ENCODE measurements around the gene LIF. TPM values are rescaled to one million over a fixed set of nuclear protein-coding genes. Genes with fewer than 3 reads are reported as not detected.

The LIF gene
- total and polyA plus RNA-seq, 4 donors, result 0.08 to 0.10 (median 0.09) TPM; not detected in 1

- H3K9me3 ChIP-seq (ENCODE audit: control insufficient read depth in 4 of 4, low read length in 3 of 4), result no peaks in the 10 kb centered on the region
- H3K4me3 ChIP-seq (ENCODE audit: low read depth in 1 of 3, low read length in 3 of 3), result no peak overlapping the region
- DNase-seq (ENCODE audit: low spot score), result peak; percentile 51
- no peaks in the 10 kb centered on the region for H3K27me3 ChIP-seq (ENCODE audit: control insufficient read depth in 4 of 4, insufficient read depth in 4 of 4, low read length in 3 of 4)
- no peak overlapping the region for H3K9ac ChIP-seq (ENCODE audit: low read depth in 1 of 2, low read length in 2 of 2)
- no peak overlapping the region for H3K27ac ChIP-seq (ENCODE audit: low read depth in 1 of 2, low read length in 2 of 2)
- TF ChIP-seq CTCF (IDR thresholded peaks at IDR 0.05; ENCODE audit: low read depth, low read length, missing input control) (no peak), NR2F2 (IDR thresholded peaks at IDR 0.05) (no peak), MAX (IDR thresholded peaks at IDR 0.05) (no peak), ATF3 (IDR thresholded peaks at IDR 0.05) (no peak), TAF1 (conservative IDR thresholded peaks at IDR 0.05) (no peak), JUND (IDR thresholded peaks at IDR 0.05) (no peak), HNF4G (IDR thresholded peaks at IDR 0.05) (no peak), SP1 (IDR thresholded peaks at IDR 0.05) (no peak), EGR1 (IDR thresholded peaks at IDR 0.05; ENCODE audit: low read depth in 2 of 2) (no peak), FOXA2 (IDR thresholded peaks at IDR 0.05) (no peak), REST (IDR thresholded peaks at IDR 0.05) (no peak), HNF4A (conservative IDR thresholded peaks at IDR 0.05) (no peak), FOXA1 (IDR thresholded peaks at IDR 0.05) (no peak), RAD21 (IDR thresholded peaks at IDR 0.05) (no peak), GABPA (IDR thresholded peaks at IDR 0.05 in 1 of 2, conservative IDR thresholded peaks at IDR 0.05 in 1 of 2) (no peak), RXRA (IDR thresholded peaks at IDR 0.05) (no peak), YY1 (IDR thresholded peaks at IDR 0.05) (no peak), ZBTB33 (IDR thresholded peaks at IDR 0.05) (no peak)
- 90% methylated on average over 4 of the region's 4 CpGs for WGBS
- peaks cover 0 to 8% (median 0%) of the 10 kb centered on the region in 4 donors for H3K36me3 ChIP-seq (ENCODE audit: control insufficient read depth in 4 of 4, insufficient read depth in 3 of 4, low read depth in 1 of 4, low read length in 3 of 4)
- peaks cover 1 to 15% (median 10%) of the 10 kb centered on the region in 4 donors for H3K4me1 ChIP-seq (ENCODE audit: control insufficient read depth in 4 of 4, insufficient read depth in 4 of 4, low read length in 3 of 4)
Observed at GRCh38 chr22:30283342-30283741, 36.8 kb upstream of the LIF start.

All from liver (tissue), 9 donors.